Neural progenitor cell (in vitro differentiated cells): ENCODE measurements around the gene PBX3. TPM values are rescaled to one million over a fixed set of nuclear protein-coding genes. Genes with fewer than 3 reads are reported as not detected.
"Not testable (repeated sequence)": the region's sequence is repeated elsewhere in the genome, so short reads cannot be mapped to it uniquely, and the experiment has no call there.

Source experiments
- DNase-seq: peaks from one replicate; pipeline ENCODE4 v3.0.0-alpha.2; 2016; ENCODE audit warnings: low spot score
- H2AFZ ChIP-seq: fragments of 200-600 bp; sonication (generic); replicated peaks from 2 replicates; pipeline ENCODE4 v1.6.1; 2016; ENCODE audit warnings: antibody characterized with exemption
- H3F3A ChIP-seq: fragments of 200-600 bp; sonication (generic); 2 replicates; pipeline ENCODE4 v1.6.1; 2016; ENCODE audit warnings: antibody characterized with exemption, low read depth
- H3K27ac ChIP-seq: fragments of 200-600 bp; sonication (generic); 2 replicates; pipeline ENCODE4 v1.5.1; 2016; ENCODE audit warnings: mild to moderate bottlenecking
- H3K27me3 ChIP-seq: fragments of 200-600 bp; sonication (generic); 2 replicates; pipeline ENCODE4 v1.6.1; 2016; ENCODE audit warnings: mild to moderate bottlenecking, moderate library complexity
- H3K36me3 ChIP-seq: fragments of 200-600 bp; sonication (generic); 2 replicates; pipeline ENCODE4 v1.5.1; 2016
- H3K4me1 ChIP-seq: fragments of 200-600 bp; sonication (generic); 2 replicates; pipeline ENCODE4 v1.6.1; 2016; ENCODE audit warnings: mixed run types
- H3K4me2 ChIP-seq: fragments of 200-600 bp; sonication (generic); 2 replicates; pipeline ENCODE4 v1.6.1; 2016
- H3K4me3 ChIP-seq: fragments of 200-600 bp; sonication (generic); 2 replicates; pipeline ENCODE4 v1.5.1; 2016
- H3K79me2 ChIP-seq: fragments of 200-600 bp; sonication (generic); 2 replicates; pipeline ENCODE4 v1.6.1; 2016; ENCODE audit warnings: low read depth
- H3K9ac ChIP-seq: fragments of 200-600 bp; sonication (generic); 2 replicates; pipeline ENCODE4 v1.6.1; 2016
- H3K9me3 ChIP-seq: fragments of 200-600 bp; sonication (generic); 2 replicates; pipeline ENCODE4 v1.5.1; 2016; ENCODE audit warnings: low read depth
- H4K20me1 ChIP-seq: fragments of 200-600 bp; sonication (generic); 2 replicates; pipeline ENCODE4 v1.6.1; 2016; ENCODE audit warnings: low read depth
- H3K27ac Mint-ChIP-seq: 3 replicates; pipeline ENCODE4 v1.8.0; 2021; ENCODE audit warnings: mixed read lengths
- H3K27me3 Mint-ChIP-seq: 2 replicates; pipeline ENCODE4 v1.8.0; 2022; ENCODE audit warnings: low read depth, mild to moderate bottlenecking, inconsistent platforms, moderate library complexity, mixed read lengths; ENCODE audit not compliant: insufficient read depth
- H3K36me3 Mint-ChIP-seq: 3 replicates; pipeline ENCODE4 v1.8.0; 2021; ENCODE audit warnings: mixed read lengths
- H3K4me1 Mint-ChIP-seq: 3 replicates; pipeline ENCODE4 v1.8.0; 2021; ENCODE audit warnings: mixed read lengths
- H3K4me3 Mint-ChIP-seq: 3 replicates; pipeline ENCODE4 v1.8.0; 2021; ENCODE audit warnings: mild to moderate bottlenecking, moderate library complexity, mixed read lengths
- H3K9me3 Mint-ChIP-seq: 3 replicates; pipeline ENCODE4 v1.8.0; 2020; ENCODE audit warnings: mixed read lengths
- EZH2 ChIP-seq: fragments of 200-600 bp; sonication (generic); IDR thresholded peaks from 2 replicates; pipeline ENCODE4 v1.6.1; 2017; ENCODE audit warnings: antibody characterized with exemption, mild to moderate bottlenecking, moderate library complexity
- EZH2phosphoT487 ChIP-seq: fragments of 200-600 bp; sonication (generic); IDR thresholded peaks from 2 replicates; pipeline ENCODE4 v1.6.1; 2017; ENCODE audit warnings: antibody characterized with exemption
- total RNA-seq: library from RNA; depleted of rRNA; stranded (reverse); fragments of >200 nt; gene quantifications from 2 replicates; pipeline ENCODE4 v1.2.3, GENCODE V29; 2015; ENCODE audit warnings: low replicate concordance
- TF ChIP-seq, protein P1 (sequence below): fragments of 200-600 bp; sonication (generic); IDR thresholded peaks from 2 replicates; pipeline ENCODE4 v1.5.1; 2017; ENCODE audit warnings: antibody characterized with exemption, mild to moderate bottlenecking

Gene PBX3
- total RNA-seq, 1 donor from 2014 or later = 99.5 TPM

DNA sequence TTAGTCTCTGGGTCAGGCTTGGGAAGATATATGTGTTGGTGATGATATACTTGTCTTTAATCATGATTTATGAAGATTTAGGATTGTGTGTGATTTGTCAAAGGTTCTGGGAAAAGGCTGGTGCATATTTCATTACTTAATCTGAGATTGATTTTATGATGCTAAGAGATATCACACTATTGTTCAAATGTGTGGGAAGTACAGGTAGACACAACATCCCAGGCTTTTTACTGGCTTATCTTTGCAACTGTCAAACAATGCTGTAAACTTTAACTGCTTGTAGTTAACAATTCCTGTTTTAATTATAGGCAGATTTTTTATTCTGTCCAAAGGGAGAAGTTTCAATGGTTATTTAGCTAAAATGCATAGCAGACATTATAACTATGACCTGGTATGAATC is 23.9 kb downstream of the PBX3 start:
- Histone ChIP-seq H3K79me2 (peaks cover 100% of the 10 kb centered on the region), H3K4me1 (peaks cover 12% of the 10 kb centered on the region), H2AFZ (no peak overlapping the region), H3K36me3 (no peaks in the 10 kb centered on the region), H3K9ac (no peak overlapping the region), H3K4me3 (no peak overlapping the region), H3K4me2 (no peak overlapping the region), H3F3A (no peaks in the 10 kb centered on the region), H4K20me1 (peaks cover 42% of the 10 kb centered on the region), H3K27ac (no peak overlapping the region), H3K9me3 (no peaks in the 10 kb centered on the region), H3K27me3 (no peaks in the 10 kb centered on the region)
- peaks cover 2% of the 10 kb centered on the region for H3K27me3 Mint-ChIP-seq
- peaks cover 46% of the 10 kb centered on the region for H3K36me3 Mint-ChIP-seq
- no peak overlapping the region for H3K27ac Mint-ChIP-seq
- H3K9me3 Mint-ChIP-seq = peaks cover 22% of the 10 kb centered on the region
- H3K4me3 Mint-ChIP-seq = no peak overlapping the region
- no peaks in the 10 kb centered on the region for H3K4me1 Mint-ChIP-seq
- TF ChIP-seq EZH2 (no peak), EZH2phosphoT487 (no peak)
- TF ChIP-seq, protein P1, sequence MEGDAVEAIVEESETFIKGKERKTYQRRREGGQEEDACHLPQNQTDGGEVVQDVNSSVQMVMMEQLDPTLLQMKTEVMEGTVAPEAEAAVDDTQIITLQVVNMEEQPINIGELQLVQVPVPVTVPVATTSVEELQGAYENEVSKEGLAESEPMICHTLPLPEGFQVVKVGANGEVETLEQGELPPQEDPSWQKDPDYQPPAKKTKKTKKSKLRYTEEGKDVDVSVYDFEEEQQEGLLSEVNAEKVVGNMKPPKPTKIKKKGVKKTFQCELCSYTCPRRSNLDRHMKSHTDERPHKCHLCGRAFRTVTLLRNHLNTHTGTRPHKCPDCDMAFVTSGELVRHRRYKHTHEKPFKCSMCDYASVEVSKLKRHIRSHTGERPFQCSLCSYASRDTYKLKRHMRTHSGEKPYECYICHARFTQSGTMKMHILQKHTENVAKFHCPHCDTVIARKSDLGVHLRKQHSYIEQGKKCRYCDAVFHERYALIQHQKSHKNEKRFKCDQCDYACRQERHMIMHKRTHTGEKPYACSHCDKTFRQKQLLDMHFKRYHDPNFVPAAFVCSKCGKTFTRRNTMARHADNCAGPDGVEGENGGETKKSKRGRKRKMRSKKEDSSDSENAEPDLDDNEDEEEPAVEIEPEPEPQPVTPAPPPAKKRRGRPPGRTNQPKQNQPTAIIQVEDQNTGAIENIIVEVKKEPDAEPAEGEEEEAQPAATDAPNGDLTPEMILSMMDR = no peak
- no peak for DNase-seq

DNA sequence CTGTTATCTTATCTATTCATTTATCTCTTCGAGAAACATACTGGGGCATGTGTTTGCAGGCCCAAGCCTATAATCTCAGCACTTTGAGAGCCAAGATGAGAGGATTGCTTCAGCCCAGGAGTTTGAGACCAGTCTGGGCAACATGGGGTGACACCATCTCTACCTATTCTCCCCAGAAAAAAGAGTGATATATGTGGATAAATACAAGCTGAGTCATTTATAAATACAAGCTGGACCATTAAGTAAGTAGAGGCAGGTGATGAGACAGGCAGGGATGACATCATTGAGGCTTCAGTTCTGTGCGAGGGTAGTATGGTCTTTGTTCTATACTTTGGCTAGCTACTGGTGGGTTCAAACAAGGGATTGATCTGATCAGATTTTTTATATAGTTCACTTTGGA is 25.6 kb downstream of the PBX3 start:
- Histone ChIP-seq H3K9me3 (no peaks in the 10 kb centered on the region), H3F3A (no peaks in the 10 kb centered on the region), H2AFZ (no peak overlapping the region), H3K36me3 (no peaks in the 10 kb centered on the region), H3K4me1 (peaks cover 15% of the 10 kb centered on the region), H3K4me3 (no peak overlapping the region), H4K20me1 (peaks cover 47% of the 10 kb centered on the region), H3K4me2 (no peak overlapping the region), H3K9ac (no peak overlapping the region), H3K27ac (no peak overlapping the region), H3K27me3 (no peaks in the 10 kb centered on the region), H3K79me2 (peaks cover 100% of the 10 kb centered on the region)
- H3K36me3 Mint-ChIP-seq = peaks cover 48% of the 10 kb centered on the region
- no peak overlapping the region for H3K4me3 Mint-ChIP-seq
- H3K27me3 Mint-ChIP-seq = peaks cover 1% of the 10 kb centered on the region
- peaks cover 27% of the 10 kb centered on the region for H3K9me3 Mint-ChIP-seq
- TF ChIP-seq EZH2 (no peak), EZH2phosphoT487 (no peak)
- TF ChIP-seq, protein P1 = no peak
- no peaks in the 10 kb centered on the region for H3K4me1 Mint-ChIP-seq
- H3K27ac Mint-ChIP-seq = no peak overlapping the region
- DNase-seq = no peak

DNA sequence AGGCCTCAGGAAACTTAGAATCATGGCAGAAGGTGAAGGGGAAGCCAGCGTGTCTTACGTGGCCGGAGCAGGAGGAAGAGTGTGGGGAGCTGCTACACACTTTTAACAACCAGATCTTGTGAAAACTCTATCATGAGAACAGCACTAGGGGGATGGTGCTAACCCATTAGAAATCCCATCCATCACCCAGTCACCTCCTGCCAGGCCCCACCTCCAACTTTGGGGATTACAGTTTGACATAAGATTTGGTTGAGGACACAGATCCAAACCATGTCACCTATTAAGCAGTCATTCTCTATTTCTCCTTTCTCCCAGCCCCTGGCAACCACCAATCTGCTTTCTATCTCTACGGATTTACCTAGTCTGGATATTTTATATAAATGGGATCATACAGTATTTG is 26.9 kb downstream of the PBX3 start:
- Mint-ChIP-seq H3K27me3 (no peaks in the 10 kb centered on the region), H3K9me3 (peaks cover 27% of the 10 kb centered on the region), H3K4me3 (no peak overlapping the region), H3K27ac (no peak overlapping the region), H3K4me1 (no peaks in the 10 kb centered on the region), H3K36me3 (peaks cover 44% of the 10 kb centered on the region)
- Histone ChIP-seq H3K79me2 (peaks cover 94% of the 10 kb centered on the region), H3K27me3 (no peaks in the 10 kb centered on the region), H2AFZ (no peak overlapping the region), H3F3A (no peaks in the 10 kb centered on the region), H3K9ac (no peak overlapping the region), H3K4me3 (no peak overlapping the region), H3K36me3 (no peaks in the 10 kb centered on the region), H3K4me2 (no peak overlapping the region), H3K9me3 (no peaks in the 10 kb centered on the region), H3K27ac (no peak overlapping the region), H3K4me1 (peaks cover 9% of the 10 kb centered on the region), H4K20me1 (peaks cover 39% of the 10 kb centered on the region)
- DNase-seq = no peak
- no peak for TF ChIP-seq EZH2
- TF ChIP-seq, protein P1 = no peak

DNA sequence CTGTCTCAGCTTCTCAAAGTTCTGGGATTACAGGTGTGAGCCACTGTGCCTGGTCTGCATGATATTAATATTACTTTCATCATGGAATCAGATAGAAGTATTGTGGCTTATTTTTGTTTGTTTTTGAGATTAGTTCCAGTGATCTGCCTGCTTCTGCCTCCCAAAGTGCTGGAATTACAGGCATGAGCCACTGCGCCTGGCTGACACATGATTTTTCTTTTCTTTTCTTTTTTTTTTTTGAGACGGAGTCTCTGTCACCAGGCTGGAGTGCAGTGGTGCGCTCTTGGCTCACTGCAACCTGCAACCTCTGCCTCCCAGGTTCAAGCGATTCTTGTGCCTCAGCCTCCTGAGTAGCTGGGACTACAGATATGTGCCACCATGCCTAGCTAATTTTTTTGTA is 29.6 kb downstream of the PBX3 start:
- not testable (repeated sequence) for H3K27me3 ChIP-seq, H3K27me3 Mint-ChIP-seq, H3K27ac ChIP-seq, H3K36me3 ChIP-seq, H3K9ac ChIP-seq, H2AFZ ChIP-seq, H3F3A ChIP-seq, H3K4me1 ChIP-seq, H3K4me3 Mint-ChIP-seq, H3K4me3 ChIP-seq, H3K9me3 ChIP-seq, H3K4me2 ChIP-seq, H3K4me1 Mint-ChIP-seq, DNase-seq, H3K27ac Mint-ChIP-seq
- Histone ChIP-seq H3K79me2 (peaks cover 71% of the 10 kb centered on the region), H4K20me1 (peaks cover 30% of the 10 kb centered on the region)
- Mint-ChIP-seq H3K9me3 (peaks cover 32% of the 10 kb centered on the region), H3K36me3 (peaks cover 43% of the 10 kb centered on the region)

DNA sequence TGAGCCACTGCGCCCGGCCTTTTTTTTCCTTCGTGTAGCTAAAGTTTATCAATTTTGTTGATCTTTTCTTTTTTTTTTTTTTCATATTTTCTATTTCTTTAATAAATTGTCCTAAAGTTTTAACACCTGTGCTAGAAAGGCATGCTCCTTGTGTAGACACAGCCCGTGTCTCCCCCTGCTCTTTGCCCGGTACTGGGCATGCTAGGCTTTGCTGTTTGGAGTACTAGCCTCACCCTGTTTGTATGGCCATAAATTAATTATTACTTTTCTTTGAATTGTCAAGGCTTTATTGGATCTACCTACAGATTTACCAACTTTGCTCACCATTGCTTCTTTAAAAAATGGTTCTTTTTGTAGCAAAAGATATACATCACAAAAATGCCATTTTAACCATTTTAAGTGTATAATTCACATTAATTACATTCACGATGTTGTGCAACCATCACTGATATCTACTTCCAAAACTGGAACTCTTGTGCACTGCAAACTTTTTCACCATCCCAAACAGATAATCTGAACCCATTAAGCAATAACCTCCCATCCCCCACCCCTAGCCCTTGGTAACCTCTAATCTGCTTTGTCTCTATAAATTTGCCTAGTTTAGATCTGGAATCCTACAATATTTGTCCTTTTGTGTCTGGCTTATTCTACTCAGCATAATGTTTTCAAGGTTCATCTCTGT is 31.5 kb downstream of the PBX3 start:
- H3K4me3 Mint-ChIP-seq, DNase-seq, H3K4me1 ChIP-seq, H3K9ac ChIP-seq, H2AFZ ChIP-seq, H3K36me3 ChIP-seq, H3K27me3 ChIP-seq, H3K4me3 ChIP-seq, H3F3A ChIP-seq, H3K4me1 Mint-ChIP-seq, H3K9me3 ChIP-seq, H3K4me2 ChIP-seq, H3K27me3 Mint-ChIP-seq, H3K27ac Mint-ChIP-seq, H3K27ac ChIP-seq: not testable (repeated sequence)
- Mint-ChIP-seq H3K9me3 (peaks cover 45% of the 10 kb centered on the region), H3K36me3 (peaks cover 46% of the 10 kb centered on the region)
- Histone ChIP-seq H3K79me2 (peaks cover 71% of the 10 kb centered on the region), H4K20me1 (peaks cover 13% of the 10 kb centered on the region)

DNA sequence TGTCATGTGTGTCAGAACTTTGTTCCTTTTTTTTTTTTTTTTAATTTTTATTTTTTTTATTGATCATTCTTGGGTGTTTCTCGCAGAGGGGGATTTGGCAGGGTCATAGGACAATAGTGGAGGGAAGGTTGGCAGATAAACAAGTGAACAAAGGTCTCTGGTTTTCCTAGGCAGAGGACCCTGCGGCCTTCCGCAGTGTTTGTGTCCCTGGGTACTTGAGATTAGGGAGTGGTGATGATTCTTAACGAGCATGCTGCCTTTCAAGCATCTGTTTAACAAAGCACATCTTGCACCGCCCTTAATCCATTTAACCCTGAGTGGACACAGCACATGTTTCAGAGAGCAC is 32.0 kb downstream of the PBX3 start:
- peaks cover 71% of the 10 kb centered on the region for H3K79me2 ChIP-seq
- not testable (repeated sequence) for H3K4me3 ChIP-seq, H3K27me3 Mint-ChIP-seq, H3F3A ChIP-seq, H3K27ac ChIP-seq, H3K4me2 ChIP-seq, H3K27me3 ChIP-seq, DNase-seq, H3K27ac Mint-ChIP-seq, H3K4me1 ChIP-seq, H3K4me3 Mint-ChIP-seq, H3K36me3 ChIP-seq, H3K4me1 Mint-ChIP-seq, H4K20me1 ChIP-seq, H3K9ac ChIP-seq, H3K9me3 ChIP-seq, H2AFZ ChIP-seq
- peaks cover 46% of the 10 kb centered on the region for H3K9me3 Mint-ChIP-seq
- peaks cover 43% of the 10 kb centered on the region for H3K36me3 Mint-ChIP-seq
